C4-2B (cell line): Measurements from ENCODE around the gene GPR148.

Source experiments
- ZFX ChIP-seq: fragments of 450-650 bp; IDR thresholded peaks from 2 replicates; pipeline ENCODE4 v1.6.1; 2017
- TF ChIP-seq, protein P1 (sequence below): fragments of 450-650 bp; conservative IDR thresholded peaks from 2 replicates; pipeline ENCODE4 v1.5.1; 2017; ENCODE audit warnings: mild to moderate bottlenecking

DNA sequence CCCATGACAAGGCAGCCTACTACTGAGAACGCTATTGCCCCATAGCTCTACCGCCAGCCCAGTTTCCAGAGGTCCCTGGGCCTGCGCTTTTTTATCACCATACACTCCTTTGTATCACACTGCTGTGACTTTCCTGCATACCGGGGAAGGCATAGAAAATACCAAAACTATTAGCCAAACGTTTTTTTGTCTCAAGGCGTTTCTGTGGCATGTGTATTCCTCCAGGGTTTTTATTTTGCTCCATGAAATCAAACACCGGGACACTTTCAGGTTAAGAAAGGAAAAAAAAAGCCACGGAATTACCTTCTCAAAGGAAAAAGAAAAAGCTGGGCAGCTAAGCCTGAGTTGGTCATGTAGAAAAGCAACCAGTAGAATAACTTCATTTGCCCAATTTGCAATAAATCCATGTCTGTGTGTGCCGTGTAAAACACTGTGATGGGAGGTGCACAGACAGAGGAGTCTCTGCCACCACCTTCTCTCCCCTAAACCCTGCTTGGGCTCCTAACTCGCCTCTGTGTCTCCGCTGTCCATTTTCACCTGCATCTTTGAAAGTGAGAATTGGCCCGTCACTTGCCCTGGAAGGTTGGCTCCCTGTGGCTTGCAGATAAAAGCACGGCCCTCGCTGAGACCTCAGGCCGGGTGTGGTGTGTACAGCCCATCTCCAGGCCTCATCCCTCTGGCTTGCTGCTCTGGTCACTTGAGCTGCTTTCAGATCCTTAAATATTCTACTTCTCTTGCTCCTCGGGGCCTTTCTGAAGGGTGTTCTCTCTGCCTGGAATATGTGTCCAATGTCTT is 28.2 kb downstream of the GPR148 start:
- TF ChIP-seq, protein P1, sequence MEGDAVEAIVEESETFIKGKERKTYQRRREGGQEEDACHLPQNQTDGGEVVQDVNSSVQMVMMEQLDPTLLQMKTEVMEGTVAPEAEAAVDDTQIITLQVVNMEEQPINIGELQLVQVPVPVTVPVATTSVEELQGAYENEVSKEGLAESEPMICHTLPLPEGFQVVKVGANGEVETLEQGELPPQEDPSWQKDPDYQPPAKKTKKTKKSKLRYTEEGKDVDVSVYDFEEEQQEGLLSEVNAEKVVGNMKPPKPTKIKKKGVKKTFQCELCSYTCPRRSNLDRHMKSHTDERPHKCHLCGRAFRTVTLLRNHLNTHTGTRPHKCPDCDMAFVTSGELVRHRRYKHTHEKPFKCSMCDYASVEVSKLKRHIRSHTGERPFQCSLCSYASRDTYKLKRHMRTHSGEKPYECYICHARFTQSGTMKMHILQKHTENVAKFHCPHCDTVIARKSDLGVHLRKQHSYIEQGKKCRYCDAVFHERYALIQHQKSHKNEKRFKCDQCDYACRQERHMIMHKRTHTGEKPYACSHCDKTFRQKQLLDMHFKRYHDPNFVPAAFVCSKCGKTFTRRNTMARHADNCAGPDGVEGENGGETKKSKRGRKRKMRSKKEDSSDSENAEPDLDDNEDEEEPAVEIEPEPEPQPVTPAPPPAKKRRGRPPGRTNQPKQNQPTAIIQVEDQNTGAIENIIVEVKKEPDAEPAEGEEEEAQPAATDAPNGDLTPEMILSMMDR: no peak
- TF ChIP-seq ZFX: no peak
